Transverse colon (tissue), 4 donors: ENCODE results near the gene DIS3L2. TPM values are rescaled to one million over a fixed set of nuclear protein-coding genes. Genes with fewer than 3 reads are reported as not detected.

ENCODE experiments used
- DNase-seq: peaks from one replicate; pipeline ENCODE4 v3.0.0-alpha.2; 2019
- H3K27ac ChIP-seq, 4 donors: fragments of 200-600 bp; sonication (generic); 2 replicates each; pipeline ENCODE4 v1.5.1; 2016 to 2018; ENCODE audit warnings: inconsistent platforms in 4 of 4
- H3K27me3 ChIP-seq: fragments of 200-600 bp; sonication (generic); 2 replicates; pipeline ENCODE4 v1.5.1; 2017; ENCODE audit warnings: inconsistent platforms
- H3K36me3 ChIP-seq, 4 donors: fragments of 200-600 bp; sonication (generic); 2 replicates each; pipeline ENCODE4 v1.5.1; 2017 to 2019; ENCODE audit warnings: inconsistent platforms in 4 of 4
- H3K4me1 ChIP-seq, 4 donors: fragments of 200-600 bp; sonication (generic); 2 replicates each; pipeline ENCODE4 v1.5.1; 2017 to 2020; ENCODE audit warnings: inconsistent platforms in 4 of 4
- H3K4me3 ChIP-seq, 4 donors: fragments of 200-600 bp; sonication (generic); 1 replicate in 1 of 4; 2 replicates in 3 of 4; pipeline versions ENCODE4 v1.5.1 to v1.6.1; 2017 to 2019; ENCODE audit warnings: inconsistent platforms in 4 of 4
- H3K9me3 ChIP-seq, 2 donors: fragments of 200-600 bp; sonication (generic); 2 replicates each; pipeline ENCODE4 v1.5.1; 2017 to 2019; ENCODE audit warnings: inconsistent platforms in 2 of 2
- EP300 ChIP-seq: sonication (generic); formaldehyde crosslinking; IDR thresholded peaks from one replicate; pipeline ENCODE4 v1.6.1; 2017; ENCODE audit warnings: antibody characterized with exemption, low read depth
- POLR2A ChIP-seq: fragments of 450-650 bp; IDR thresholded peaks from one replicate; pipeline ENCODE4 v1.6.1; 2016; ENCODE audit warnings: antibody characterized with exemption, mild to moderate bottlenecking, moderate library complexity
- POLR2AphosphoS5 ChIP-seq, 3 donors: sonication (generic); formaldehyde crosslinking; IDR thresholded peaks; one replicate each; pipeline ENCODE4 v1.6.1; 2016; ENCODE audit warnings: antibody characterized with exemption in 3 of 3
- WGBS, 2 donors: methylation state at CpG; one replicate each; pipeline ENCODE4 v1.1.5; 2018; ENCODE audit warnings: low coverage in 1 of 2; 5-methylcytosine and 5-hydroxymethylcytosine counted together
- in situ Hi-C, 4 donors: fragments of 200-750 bp; cut with MboI; loops; one replicate each; pipeline versions ENCODE4 v1.15.0 to v1.15.1; 2017; ENCODE audit warnings: low sequenced_read_pairs in 3 of 4, low pct_ligation_motif_present in 1 of 4, low pct_unique_long_range_greater_than_20kb in 1 of 4
- intact Hi-C: fragments of 100-400 bp; cut with DNase I; formaldehyde crosslinking; loops from one replicate; pipeline ENCODE4 v1.15.1; 2023; ENCODE audit warnings: low total_unique reads
- total RNA-seq, 4 donors: library from RNA; depleted of rRNA; stranded (reverse); fragments of >200 nt; gene quantifications; one replicate each; pipeline ENCODE4 v1.1.0, GENCODE V29; 2016
- TF ChIP-seq, protein P1 (sequence below), 5 experiments: fragments of 200-600 bp in 3 of 5; fragments of 450-650 bp in 2 of 5; sonication (generic) in 3 of 5; IDR thresholded peaks; 1 replicate in 2 of 5; 2 replicates in 3 of 5; pipeline ENCODE4 v1.5.1; 2016 to 2017; ENCODE audit warnings: antibody characterized with exemption in 5 of 5, inconsistent platforms in 3 of 5, mild to moderate bottlenecking in 2 of 5, moderate library complexity in 1 of 5

The DIS3L2 gene
- total RNA-seq, 4 donors from 2014 or later, result 24.7 to 99.9 (median 51.2) TPM

DNA sequence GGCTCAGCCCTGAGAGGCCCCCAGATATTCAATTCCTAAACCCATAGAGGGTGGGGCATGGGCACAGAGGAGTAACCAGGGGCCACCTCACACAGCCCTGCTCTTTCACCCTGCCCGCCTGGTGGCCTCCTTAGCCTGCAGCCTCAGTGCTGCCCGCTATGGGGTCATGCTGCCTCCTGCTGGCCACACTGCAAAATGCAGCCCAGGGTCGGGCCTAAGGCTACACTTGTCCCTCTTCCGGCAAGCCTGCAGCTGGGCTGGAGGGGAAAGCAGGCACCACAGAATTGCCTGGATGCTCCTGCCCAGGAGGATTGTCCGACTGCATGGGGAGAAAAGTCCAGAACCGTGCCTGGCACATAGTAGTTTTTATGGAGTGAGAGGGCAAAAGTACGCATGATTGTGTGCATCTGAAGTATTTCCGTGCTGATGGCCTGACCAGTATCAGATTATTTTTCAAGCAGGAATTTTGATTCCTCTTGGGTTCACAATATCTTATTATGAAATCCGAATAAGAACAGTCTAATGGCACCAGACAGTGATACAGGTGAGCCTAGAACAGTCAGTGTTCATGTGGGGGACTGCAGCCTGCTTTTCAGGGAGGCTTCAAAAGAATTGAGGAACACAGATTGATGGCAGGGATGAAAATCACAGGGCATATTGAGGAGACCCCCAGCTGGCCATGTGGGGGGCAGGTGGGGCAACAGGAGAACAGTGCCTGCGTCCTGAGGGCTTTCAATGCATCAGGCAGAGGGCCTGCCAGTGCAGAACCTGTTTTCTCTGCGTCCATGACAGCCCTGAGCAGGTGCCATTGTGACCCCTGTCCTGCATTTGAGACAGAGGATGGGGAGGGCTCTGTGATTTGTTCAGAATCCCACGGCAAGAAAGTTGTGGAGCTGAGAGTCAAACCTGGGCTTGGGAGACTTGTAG lies 365.9 kb downstream of the DIS3L2 start:
- Histone ChIP-seq H3K27ac (no peak overlapping the region), H3K4me3 (no peak overlapping the region), H3K36me3 (no peaks in the 10 kb centered on the region), H3K9me3 (no peaks in the 10 kb centered on the region), H3K27me3 (no peaks in the 10 kb centered on the region), H3K4me1 (no peaks in the 10 kb centered on the region)
- 64 to 73% methylated on average over 5 to 10 of the region's 12 CpGs for WGBS, 2 donors
- intact Hi-C loops, result loop anchor here (2.0 kb wide), 1 partner anchor 401 kb away; the partner anchor contains the start of gene NPPC
- in situ Hi-C loops, result loop anchor here in 3 of 4 donors (10.0 kb wide), 2 partner anchors 403 to 423 kb away; partner anchors contain the start of gene NPPC (in 1 of the 3)
- TF ChIP-seq POLR2AphosphoS5 (IDR thresholded peaks at IDR 0.05), result no peak
- TF ChIP-seq, protein P1, sequence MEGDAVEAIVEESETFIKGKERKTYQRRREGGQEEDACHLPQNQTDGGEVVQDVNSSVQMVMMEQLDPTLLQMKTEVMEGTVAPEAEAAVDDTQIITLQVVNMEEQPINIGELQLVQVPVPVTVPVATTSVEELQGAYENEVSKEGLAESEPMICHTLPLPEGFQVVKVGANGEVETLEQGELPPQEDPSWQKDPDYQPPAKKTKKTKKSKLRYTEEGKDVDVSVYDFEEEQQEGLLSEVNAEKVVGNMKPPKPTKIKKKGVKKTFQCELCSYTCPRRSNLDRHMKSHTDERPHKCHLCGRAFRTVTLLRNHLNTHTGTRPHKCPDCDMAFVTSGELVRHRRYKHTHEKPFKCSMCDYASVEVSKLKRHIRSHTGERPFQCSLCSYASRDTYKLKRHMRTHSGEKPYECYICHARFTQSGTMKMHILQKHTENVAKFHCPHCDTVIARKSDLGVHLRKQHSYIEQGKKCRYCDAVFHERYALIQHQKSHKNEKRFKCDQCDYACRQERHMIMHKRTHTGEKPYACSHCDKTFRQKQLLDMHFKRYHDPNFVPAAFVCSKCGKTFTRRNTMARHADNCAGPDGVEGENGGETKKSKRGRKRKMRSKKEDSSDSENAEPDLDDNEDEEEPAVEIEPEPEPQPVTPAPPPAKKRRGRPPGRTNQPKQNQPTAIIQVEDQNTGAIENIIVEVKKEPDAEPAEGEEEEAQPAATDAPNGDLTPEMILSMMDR (IDR thresholded peaks at IDR 0.05), result peak; percentile 73 to 96 (median 89)
- DNase-seq, result peak; percentile 80

DNA sequence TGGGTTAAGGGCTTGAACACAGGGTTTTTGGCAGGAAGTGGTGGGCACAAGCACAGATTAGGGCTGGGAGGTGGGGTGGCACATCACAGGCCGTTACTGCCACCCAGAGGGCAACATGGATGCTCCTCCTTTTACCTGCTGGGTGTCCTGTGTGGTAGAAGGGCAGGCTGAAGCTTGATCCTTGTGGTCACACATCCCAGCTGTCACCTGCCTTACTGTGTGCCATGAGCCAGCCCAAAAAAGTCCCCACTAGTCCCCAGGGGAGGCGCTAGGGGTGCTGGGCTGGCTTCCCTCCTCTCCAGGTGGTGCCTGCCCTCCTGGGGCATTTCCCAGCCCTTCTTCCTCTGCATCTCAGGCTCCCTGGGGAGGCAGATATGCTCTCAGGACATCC lies 366.5 kb downstream of the DIS3L2 start:
- DNase-seq, result no peak
- intact Hi-C loops (no loop called here), in situ Hi-C loops (loop anchor here in 3 of 4 donors (10.0 kb wide), 2 partner anchors 403 to 423 kb away; partner anchors contain the start of gene NPPC (in 1 of the 3))
- 83% methylated on average over 2 of the region's 2 CpGs; no CpG with 5 or more reads in 1 of the 2 donors for WGBS, 2 donors
- no peaks in the 10 kb centered on the region for H3K4me1 ChIP-seq
- no peak overlapping the region for H3K4me3 ChIP-seq
- TF ChIP-seq, protein P1 (IDR thresholded peaks at IDR 0.05), result no peak
- no peak for TF ChIP-seq EP300
- no peak for TF ChIP-seq POLR2A
- no peak for TF ChIP-seq POLR2AphosphoS5 (IDR thresholded peaks at IDR 0.05)
- no peak overlapping the region for H3K27ac ChIP-seq
- no peaks in the 10 kb centered on the region for H3K27me3 ChIP-seq
- no peaks in the 10 kb centered on the region for H3K36me3 ChIP-seq
- no peaks in the 10 kb centered on the region for H3K9me3 ChIP-seq

DNA sequence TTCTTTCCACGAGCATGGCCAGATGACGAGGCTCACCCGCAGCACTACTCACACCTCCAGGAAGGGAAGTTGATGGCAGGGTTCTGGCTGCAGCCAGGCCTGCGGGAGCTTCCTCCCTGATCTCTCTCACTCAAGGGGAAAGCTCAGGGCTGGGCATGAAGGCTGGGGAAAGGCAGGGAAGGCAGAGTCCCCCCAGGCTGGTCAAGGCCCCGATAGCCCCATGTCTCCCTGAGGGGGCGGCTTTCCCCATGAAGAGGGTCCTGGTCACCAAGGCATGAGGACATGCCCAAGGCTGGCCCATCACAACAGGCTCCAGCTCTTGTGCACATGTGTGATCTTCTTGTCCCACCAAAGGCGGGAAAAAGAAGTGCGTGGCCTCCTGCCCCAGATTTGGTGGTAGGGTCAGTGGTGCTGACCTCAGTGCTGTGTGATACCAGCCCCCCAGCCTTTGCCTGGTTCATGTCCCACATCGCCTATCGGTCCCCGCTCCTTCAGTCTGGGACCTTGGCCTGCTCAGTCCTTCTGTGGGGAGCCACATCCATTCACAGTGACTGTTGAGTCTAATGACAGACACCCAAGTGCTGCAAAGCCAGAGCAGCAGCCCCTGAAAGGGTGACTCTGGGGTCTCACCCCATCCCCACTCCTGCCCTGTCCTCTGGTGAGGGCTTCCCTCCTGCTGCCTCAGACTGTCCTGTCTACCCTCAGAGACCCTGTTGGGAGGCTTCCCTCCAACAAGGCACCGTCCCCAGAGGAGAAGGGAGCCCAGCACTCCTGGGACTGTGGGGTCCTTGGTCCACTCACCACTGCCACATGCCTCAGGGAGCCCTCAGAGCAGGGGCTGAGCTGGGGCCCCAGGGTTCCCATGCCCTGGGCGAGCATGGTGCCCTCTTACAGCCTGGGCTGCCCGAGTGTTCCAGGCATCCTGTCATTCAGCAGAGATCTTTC lies 367.3 kb downstream of the DIS3L2 start:
- 93 to 100% methylated on average over 1 to 13 of the region's 14 CpGs for WGBS, 2 donors

More for the DNA sequence above, 367.3 kb downstream of the DIS3L2 start:
- H3K27ac ChIP-seq, result no peak overlapping the region
- in situ Hi-C loops, result loop anchor here in 3 of 4 donors (10.0 kb wide), 2 partner anchors 404 to 424 kb away; partner anchors contain the start of gene NPPC (in 1 of the 3)
- H3K27me3 ChIP-seq, result no peaks in the 10 kb centered on the region
- no peaks in the 10 kb centered on the region for H3K4me1 ChIP-seq
- no peaks in the 10 kb centered on the region for H3K9me3 ChIP-seq
- intact Hi-C loops, result no loop called here
- H3K36me3 ChIP-seq, result no peaks in the 10 kb centered on the region
- H3K4me3 ChIP-seq, result no peak overlapping the region
- DNase-seq, result no peak
- TF ChIP-seq POLR2A (no peak), EP300 (no peak), POLR2AphosphoS5 (IDR thresholded peaks at IDR 0.05) (no peak)
- TF ChIP-seq, protein P1 (IDR thresholded peaks at IDR 0.05), result no peak
